ENCODE measurements around the gene CSTF1. TPM values are rescaled to one million over a fixed set of nuclear protein-coding genes. Genes with fewer than 3 reads are reported as not detected.

The CSTF1 gene
- total and polyA plus RNA-seq, 2 donors (not counting 1 experiment from before 2014, with no cell fraction given): 31.2 to 55.2 TPM

DNA sequence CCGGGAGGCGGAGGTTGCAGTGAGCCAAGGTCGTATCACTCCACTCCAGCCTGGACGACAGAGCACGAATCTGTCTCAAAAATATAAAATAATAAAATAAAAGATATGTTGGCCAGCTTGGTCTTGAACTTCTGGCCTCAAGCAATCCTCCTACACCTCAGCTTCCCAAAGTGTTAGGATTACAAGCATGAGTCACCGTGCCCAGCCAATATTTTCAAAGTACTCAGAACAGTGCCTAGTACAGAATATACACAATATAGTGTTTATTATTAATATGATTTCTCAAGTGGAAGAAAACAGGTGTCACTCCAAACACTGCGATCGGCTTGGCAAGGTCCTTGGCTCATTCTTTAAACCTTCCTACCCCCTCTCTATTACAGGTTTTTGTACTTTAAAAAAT lies 30.5 kb upstream of the CSTF1 start:
- no peak for DNase-seq (ENCODE audit: low read depth in 2 of 2)
- no peaks in the 10 kb centered on the region for H3K9me3 ChIP-seq (ENCODE audit: control insufficient read depth, insufficient read depth, low read depth, low read length)
- no peaks in the 10 kb centered on the region for H4K20me1 ChIP-seq (ENCODE audit: control insufficient read depth, extremely low read depth, insufficient read depth, low read length)
- H2AFZ ChIP-seq (ENCODE audit: low read length): no peak overlapping the region
- peaks cover 7% of the 10 kb centered on the region for H3K4me1 ChIP-seq (ENCODE audit: control insufficient read depth, extremely low read depth, insufficient read depth, low read length)
- no peak overlapping the region for H3K4me3 ChIP-seq (replicated peaks in 1 of 4; ENCODE audit: control extremely low read depth in 1 of 4, insufficient read depth in 1 of 4, low read depth in 3 of 4, low read length in 4 of 4)
- H3K9ac ChIP-seq (ENCODE audit: insufficient read depth, low read length): no peak overlapping the region
- no peak overlapping the region for H3K27ac ChIP-seq (ENCODE audit: insufficient read depth, low read length)
- H3K4me2 ChIP-seq (ENCODE audit: extremely low read depth, insufficient read depth, low read length): no peak overlapping the region
- peaks cover 1% of the 10 kb centered on the region for H3K36me3 ChIP-seq (ENCODE audit: control insufficient read depth, insufficient read depth, low read length)
- peaks cover 13% of the 10 kb centered on the region for H3K79me2 ChIP-seq (ENCODE audit: control insufficient read depth, insufficient read depth, low read length)
- TF ChIP-seq EZH2 (IDR thresholded peaks at IDR 0.05; ENCODE audit: low read length, missing control alignments): no peak
- TF ChIP-seq, protein P1, sequence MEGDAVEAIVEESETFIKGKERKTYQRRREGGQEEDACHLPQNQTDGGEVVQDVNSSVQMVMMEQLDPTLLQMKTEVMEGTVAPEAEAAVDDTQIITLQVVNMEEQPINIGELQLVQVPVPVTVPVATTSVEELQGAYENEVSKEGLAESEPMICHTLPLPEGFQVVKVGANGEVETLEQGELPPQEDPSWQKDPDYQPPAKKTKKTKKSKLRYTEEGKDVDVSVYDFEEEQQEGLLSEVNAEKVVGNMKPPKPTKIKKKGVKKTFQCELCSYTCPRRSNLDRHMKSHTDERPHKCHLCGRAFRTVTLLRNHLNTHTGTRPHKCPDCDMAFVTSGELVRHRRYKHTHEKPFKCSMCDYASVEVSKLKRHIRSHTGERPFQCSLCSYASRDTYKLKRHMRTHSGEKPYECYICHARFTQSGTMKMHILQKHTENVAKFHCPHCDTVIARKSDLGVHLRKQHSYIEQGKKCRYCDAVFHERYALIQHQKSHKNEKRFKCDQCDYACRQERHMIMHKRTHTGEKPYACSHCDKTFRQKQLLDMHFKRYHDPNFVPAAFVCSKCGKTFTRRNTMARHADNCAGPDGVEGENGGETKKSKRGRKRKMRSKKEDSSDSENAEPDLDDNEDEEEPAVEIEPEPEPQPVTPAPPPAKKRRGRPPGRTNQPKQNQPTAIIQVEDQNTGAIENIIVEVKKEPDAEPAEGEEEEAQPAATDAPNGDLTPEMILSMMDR (conservative IDR thresholded peaks at IDR 0.05 in 1 of 2, IDR thresholded peaks at IDR 0.05 in 1 of 2; ENCODE audit: low read depth in 1 of 2, low read length in 2 of 2): no peak
- no peaks in the 10 kb centered on the region for H3K27me3 ChIP-seq (ENCODE audit: control insufficient read depth, insufficient read depth, low read length)

DNA sequence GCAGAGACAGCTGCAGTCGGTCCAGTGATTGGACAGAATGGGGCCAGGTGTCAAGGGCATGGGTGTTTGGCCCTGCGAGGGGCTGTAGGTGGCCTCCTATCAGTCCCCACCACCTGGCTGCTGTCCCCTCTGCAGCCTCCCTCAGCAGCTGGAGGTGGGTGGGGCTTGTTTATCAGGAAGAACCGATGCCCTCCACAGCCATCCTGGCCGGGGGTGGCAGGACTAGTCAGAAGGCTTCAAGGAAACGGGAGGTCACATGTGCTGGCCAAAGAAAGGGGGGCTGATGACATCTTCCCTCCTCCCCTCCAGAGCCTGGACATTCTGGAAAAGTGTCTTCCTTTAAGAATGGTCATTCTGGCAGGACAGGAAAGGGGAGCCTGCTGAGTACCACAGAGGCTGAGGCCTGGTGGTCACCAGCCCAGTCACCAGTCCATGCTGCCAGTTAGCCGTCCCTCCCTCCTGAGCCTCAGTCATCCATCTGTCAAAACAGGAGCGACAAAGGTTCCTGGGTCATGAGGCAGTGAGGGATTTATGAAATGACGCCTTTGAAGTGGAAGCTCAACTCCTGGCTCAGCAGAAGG lies 29.5 kb upstream of the CSTF1 start:
- no peaks in the 10 kb centered on the region for H4K20me1 ChIP-seq (ENCODE audit: control insufficient read depth, extremely low read depth, insufficient read depth, low read length)
- DNase-seq (ENCODE audit: low read depth in 2 of 2): no peak
- H3K27ac ChIP-seq (ENCODE audit: insufficient read depth, low read length): no peak overlapping the region
- no peak overlapping the region for H3K9ac ChIP-seq (ENCODE audit: insufficient read depth, low read length)
- no peaks in the 10 kb centered on the region for H3K27me3 ChIP-seq (ENCODE audit: control insufficient read depth, insufficient read depth, low read length)
- H3K36me3 ChIP-seq (ENCODE audit: control insufficient read depth, insufficient read depth, low read length): peaks cover 1% of the 10 kb centered on the region
- H3K79me2 ChIP-seq (ENCODE audit: control insufficient read depth, insufficient read depth, low read length): peaks cover 13% of the 10 kb centered on the region
- no peaks in the 10 kb centered on the region for H3K9me3 ChIP-seq (ENCODE audit: control insufficient read depth, insufficient read depth, low read depth, low read length)
- no peak for TF ChIP-seq EZH2 (IDR thresholded peaks at IDR 0.05; ENCODE audit: low read length, missing control alignments)
- TF ChIP-seq, protein P1 (conservative IDR thresholded peaks at IDR 0.05 in 1 of 2, IDR thresholded peaks at IDR 0.05 in 1 of 2; ENCODE audit: low read depth in 1 of 2, low read length in 2 of 2): no peak
- H3K4me1 ChIP-seq (ENCODE audit: control insufficient read depth, extremely low read depth, insufficient read depth, low read length): peaks cover 7% of the 10 kb centered on the region
- H3K4me3 ChIP-seq (replicated peaks in 1 of 4; ENCODE audit: control extremely low read depth in 1 of 4, insufficient read depth in 1 of 4, low read depth in 3 of 4, low read length in 4 of 4): no peak overlapping the region
- no peak overlapping the region for H3K4me2 ChIP-seq (ENCODE audit: extremely low read depth, insufficient read depth, low read length)
- no peak overlapping the region for H2AFZ ChIP-seq (ENCODE audit: low read length)

DNA sequence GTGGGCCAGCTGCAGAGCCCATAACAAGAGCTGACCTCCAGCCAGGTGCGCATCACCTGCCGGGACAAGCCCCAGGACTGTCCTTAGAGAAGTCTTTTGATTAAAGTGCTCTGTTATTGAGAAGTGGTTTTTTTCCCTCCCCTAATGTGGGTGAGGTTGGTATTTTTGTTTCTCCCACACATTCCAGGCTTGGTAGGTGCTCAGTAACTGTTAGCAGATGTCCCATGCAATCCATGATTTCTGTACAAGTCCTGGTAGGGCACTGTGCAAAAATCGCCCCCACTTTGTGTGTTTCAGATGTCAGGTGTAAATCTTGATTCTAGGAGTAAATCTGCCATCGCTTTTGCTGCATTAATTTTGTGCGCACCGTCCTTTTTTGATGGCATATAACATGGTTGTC lies 29.0 kb upstream of the CSTF1 start:
- no peak for DNase-seq (ENCODE audit: low read depth in 2 of 2)
- no peaks in the 10 kb centered on the region for H4K20me1 ChIP-seq (ENCODE audit: control insufficient read depth, extremely low read depth, insufficient read depth, low read length)
- TF ChIP-seq, protein P1 (conservative IDR thresholded peaks at IDR 0.05 in 1 of 2, IDR thresholded peaks at IDR 0.05 in 1 of 2; ENCODE audit: low read depth in 1 of 2, low read length in 2 of 2): no peak
- no peak for TF ChIP-seq EZH2 (IDR thresholded peaks at IDR 0.05; ENCODE audit: low read length, missing control alignments)
- H3K9me3 ChIP-seq (ENCODE audit: control insufficient read depth, insufficient read depth, low read depth, low read length): no peaks in the 10 kb centered on the region
- H3K36me3 ChIP-seq (ENCODE audit: control insufficient read depth, insufficient read depth, low read length): peaks cover 1% of the 10 kb centered on the region
- H3K4me2 ChIP-seq (ENCODE audit: extremely low read depth, insufficient read depth, low read length): no peak overlapping the region
- H3K27ac ChIP-seq (ENCODE audit: insufficient read depth, low read length): no peak overlapping the region
- H3K4me3 ChIP-seq (replicated peaks in 1 of 4; ENCODE audit: control extremely low read depth in 1 of 4, insufficient read depth in 1 of 4, low read depth in 3 of 4, low read length in 4 of 4): no peak overlapping the region
- peaks cover 7% of the 10 kb centered on the region for H3K4me1 ChIP-seq (ENCODE audit: control insufficient read depth, extremely low read depth, insufficient read depth, low read length)
- H3K27me3 ChIP-seq (ENCODE audit: control insufficient read depth, insufficient read depth, low read length): no peaks in the 10 kb centered on the region
- no peak overlapping the region for H3K9ac ChIP-seq (ENCODE audit: insufficient read depth, low read length)
- H2AFZ ChIP-seq (ENCODE audit: low read length): no peak overlapping the region
- H3K79me2 ChIP-seq (ENCODE audit: control insufficient read depth, insufficient read depth, low read length): peaks cover 13% of the 10 kb centered on the region
